Uterus (tissue), 4 donors: ENCODE measurements around the gene DIAPH2. TPM values are rescaled to one million over a fixed set of nuclear protein-coding genes. Genes with fewer than 3 reads are reported as not detected.

Experiments
- DNase-seq, 2 donors: peaks; one replicate each; pipeline ENCODE4 v3.0.0-alpha.2; 2019 to 2020
- H3K27ac ChIP-seq, 2 donors: fragments of 200-600 bp; sonication (generic); 1 replicate in 1 of 2; 2 replicates in 1 of 2; pipeline ENCODE4 v1.5.1; 2016 to 2018
- H3K27me3 ChIP-seq, 2 donors: fragments of 200-600 bp; sonication (generic); one replicate each; pipeline ENCODE4 v1.5.1; 2018 to 2019; ENCODE audit warnings: control low read depth in 1 of 2
- H3K36me3 ChIP-seq, 2 donors: fragments of 200-600 bp; sonication (generic); one replicate each; pipeline ENCODE4 v1.5.1; 2019; ENCODE audit warnings: control low read depth in 1 of 2
- H3K4me1 ChIP-seq, 2 donors: fragments of 200-600 bp; sonication (generic); one replicate each; pipeline ENCODE4 v1.5.1; 2018 to 2019; ENCODE audit warnings: control low read depth in 1 of 2
- H3K4me3 ChIP-seq, 2 donors: fragments of 200-600 bp; sonication (generic); 1 replicate in 1 of 2; 2 replicates in 1 of 2; pipeline ENCODE4 v1.5.1; 2018 to 2019; ENCODE audit warnings: mild to moderate bottlenecking in 1 of 2
- H3K9me3 ChIP-seq, 2 donors: fragments of 200-600 bp; sonication (generic); one replicate each; pipeline ENCODE4 v1.5.1; 2019; ENCODE audit warnings: control low read depth in 1 of 2
- CTCF ChIP-seq, 4 experiments: fragments of 200-600 bp in 2 of 4; fragments of 450-650 bp in 2 of 4; sonication (generic) in 2 of 4; IDR thresholded peaks; one replicate each; pipeline ENCODE4 v1.5.1; 2016 to 2019; ENCODE audit warnings: antibody characterized with exemption in 4 of 4, mild to moderate bottlenecking in 2 of 4, moderate library complexity in 1 of 4
- POLR2A ChIP-seq, 2 donors: fragments of 450-650 bp; IDR thresholded peaks; one replicate each; pipeline ENCODE4 v1.6.1; 2016; ENCODE audit warnings: antibody characterized with exemption in 2 of 2, mild to moderate bottlenecking in 1 of 2, moderate library complexity in 1 of 2
- intact Hi-C: fragments of 100-400 bp; cut with DNase I; formaldehyde crosslinking; loops from one replicate; pipeline ENCODE4 v1.15.1; 2023; ENCODE audit warnings: low total_unique reads
- total RNA-seq, 4 donors: library from RNA; depleted of rRNA in 3 of 4; stranded (reverse); fragments of >200 nt in 3 of 4; gene quantifications; one replicate each; pipeline versions ENCODE4 v1.1.0 to v1.2.4, GENCODE V29; 2014 to 2023
- donor health status: DM: yes; HTN: yes; CAD: no.

DIAPH2 gene
- total RNA-seq, 4 donors from 2014 or later, result 16.7 to 41.5 (median 30.3) TPM

GRCh38 chrX:97070346-97070745, 385.7 kb downstream of the DIAPH2 start:
- intact Hi-C loops, result no loop called here

GRCh38 chrX:97074400-97074799, 389.8 kb downstream of the DIAPH2 start:
- Histone ChIP-seq H3K4me1 (no peaks in the 10 kb centered on the region), H3K4me3 (no peak overlapping the region), H3K27ac (no peak overlapping the region), H3K27me3 (no peaks in the 10 kb centered on the region), H3K36me3 (no peaks in the 10 kb centered on the region), H3K9me3 (no peaks in the 10 kb centered on the region)
- intact Hi-C loops, result no loop called here
- no peak for TF ChIP-seq CTCF (IDR thresholded peaks at IDR 0.05)
- DNase-seq, result no peak

More at GRCh38 chrX:97070346-97070745, 385.7 kb downstream of the DIAPH2 start:
- Histone ChIP-seq H3K9me3 (no peaks in the 10 kb centered on the region), H3K27ac (no peak overlapping the region), H3K4me3 (no peak overlapping the region), H3K27me3 (no peaks in the 10 kb centered on the region), H3K36me3 (no peaks in the 10 kb centered on the region), H3K4me1 (no peaks in the 10 kb centered on the region)
- no peak for DNase-seq
- TF ChIP-seq POLR2A (IDR thresholded peaks at IDR 0.05), result no peak

GRCh38 chrX:97089116-97089515, 404.5 kb downstream of the DIAPH2 start:
- Histone ChIP-seq H3K4me3 (no peak overlapping the region), H3K9me3 (no peaks in the 10 kb centered on the region), H3K27ac (no peak overlapping the region), H3K36me3 (no peaks in the 10 kb centered on the region), H3K27me3 (peaks cover 0 to 4% of the 10 kb centered on the region in 2 donors), H3K4me1 (no peaks in the 10 kb centered on the region)
- intact Hi-C loops, result no loop called here
- no peak for DNase-seq
- TF ChIP-seq CTCF (IDR thresholded peaks at IDR 0.05) (no peak), POLR2A (IDR thresholded peaks at IDR 0.05) (no peak)

GRCh38 chrX:97096385-97096784, 411.7 kb downstream of the DIAPH2 start:
- DNase-seq, result no peak
- no peak overlapping the region for H3K4me3 ChIP-seq
- H3K36me3 ChIP-seq, result no peaks in the 10 kb centered on the region

GRCh38 chrX:97102938-97103337, 418.3 kb downstream of the DIAPH2 start:
- no peaks in the 10 kb centered on the region for H3K9me3 ChIP-seq
- no peaks in the 10 kb centered on the region for H3K36me3 ChIP-seq
- no peak overlapping the region for H3K27ac ChIP-seq
- no peaks in the 10 kb centered on the region for H3K27me3 ChIP-seq
- intact Hi-C loops, result no loop called here
- no peak for TF ChIP-seq POLR2A (IDR thresholded peaks at IDR 0.05)
- TF ChIP-seq CTCF (IDR thresholded peaks at IDR 0.05), result no peak
- H3K4me3 ChIP-seq, result no peak overlapping the region
- no peaks in the 10 kb centered on the region for H3K4me1 ChIP-seq
- DNase-seq, result no peak

More at GRCh38 chrX:97096385-97096784, 411.7 kb downstream of the DIAPH2 start:
- H3K4me1 ChIP-seq, result no peaks in the 10 kb centered on the region
- H3K9me3 ChIP-seq, result no peaks in the 10 kb centered on the region
- H3K27me3 ChIP-seq, result peaks cover 0 to 4% of the 10 kb centered on the region in 2 donors
- no peak overlapping the region for H3K27ac ChIP-seq
- intact Hi-C loops, result no loop called here
- TF ChIP-seq CTCF (IDR thresholded peaks at IDR 0.05), result no peak
- TF ChIP-seq POLR2A (IDR thresholded peaks at IDR 0.05), result no peak

- no peak for DNase-seq
- H3K4me3 ChIP-seq, result no peak overlapping the region
- H3K27me3 ChIP-seq, result no peaks in the 10 kb centered on the region
- intact Hi-C loops, result no loop called here
- TF ChIP-seq POLR2A (IDR thresholded peaks at IDR 0.05) (no peak), CTCF (IDR thresholded peaks at IDR 0.05) (no peak)
- no peaks in the 10 kb centered on the region for H3K9me3 ChIP-seq
- no peaks in the 10 kb centered on the region for H3K4me1 ChIP-seq
- no peaks in the 10 kb centered on the region for H3K36me3 ChIP-seq
- no peak overlapping the region for H3K27ac ChIP-seq
Measured at GRCh38 chrX:97109730-97110129, 425.1 kb downstream of the DIAPH2 start.
